Measurements from ENCODE around the gene LIME1. TPM values are rescaled to one million over a fixed set of nuclear protein-coding genes. Genes with fewer than 3 reads are reported as not detected.

Gene LIME1
- total and polyA plus RNA-seq, 8 donors: 2.6 to 46.6 (median 3.5) TPM

DNA sequence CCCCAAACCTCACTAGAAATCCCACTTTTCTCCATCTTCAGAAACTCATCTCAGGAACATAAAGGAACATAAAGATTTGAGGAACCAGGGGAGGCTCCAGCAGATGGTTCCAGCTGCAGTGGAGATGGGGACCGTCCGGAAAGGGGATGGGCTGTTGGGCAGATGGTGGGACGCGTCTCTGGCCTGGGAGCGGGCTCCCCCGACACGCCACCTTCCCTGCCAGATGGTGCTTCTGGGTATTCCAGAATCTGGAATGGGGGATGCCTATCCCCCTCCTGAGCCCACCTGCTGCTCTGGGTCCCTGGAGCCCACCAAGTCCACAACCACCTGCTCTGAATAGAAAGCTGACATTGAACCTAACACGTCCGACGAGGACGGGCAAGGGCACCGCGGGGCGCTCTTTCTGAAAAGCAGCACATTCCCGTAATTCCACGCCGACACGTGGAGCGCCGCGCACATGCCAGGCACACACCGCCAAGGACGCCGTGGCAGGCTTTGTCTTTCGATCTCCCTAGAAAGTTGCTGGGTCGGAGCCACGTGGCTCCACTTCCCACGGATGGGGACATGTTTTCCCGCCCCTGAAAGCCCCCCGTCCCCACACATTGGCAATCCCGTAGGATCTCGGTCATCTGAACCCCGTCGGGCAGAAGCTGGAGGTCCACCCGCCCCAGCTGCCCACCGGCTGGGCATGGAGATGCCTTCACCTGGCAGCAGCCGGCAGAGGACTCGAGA, 30.4 kb downstream of the LIME1 start:
- H3K4me1 ChIP-seq: no peaks in the 10 kb centered on the region
- intact Hi-C loops (cut with DNase I): no loop called here
- no peak overlapping the region for H3K4me3 ChIP-seq
- no peaks in the 10 kb centered on the region for H3K27me3 ChIP-seq
- TF ChIP-seq CTCF (IDR thresholded peaks at IDR 0.05): no peak
- no peaks in the 10 kb centered on the region for H3K36me3 ChIP-seq
- DNase-seq (peak in 1 of 6 donors; percentile 32), FAIRE-seq (no peak), ATAC-seq (no peak)
- no peak overlapping the region for H3K27ac ChIP-seq
- H3K9me3 ChIP-seq: no peaks in the 10 kb centered on the region
- WGBS, 2 donors: 94% methylated on average over 38 of the region's 38 CpGs

- no peak for TF ChIP-seq CTCF (IDR thresholded peaks at IDR 0.05)
- H3K4me3 ChIP-seq: no peak overlapping the region
- 85 to 87% methylated on average over 17 to 18 of the region's 18 CpGs for WGBS, 2 donors
- ATAC-seq (no peak), FAIRE-seq (no peak), DNase-seq (peak in 1 of 6 donors; percentile 60)
- no peak overlapping the region for H3K27ac ChIP-seq
- intact Hi-C loops (cut with DNase I): no loop called here
- no peaks in the 10 kb centered on the region for H3K9me3 ChIP-seq
- no peaks in the 10 kb centered on the region for H3K27me3 ChIP-seq
- no peaks in the 10 kb centered on the region for H3K4me1 ChIP-seq
- no peaks in the 10 kb centered on the region for H3K36me3 ChIP-seq
Observed at GRCh38 chr20:63767456-63767855, 31.0 kb downstream of the LIME1 start.

DNA sequence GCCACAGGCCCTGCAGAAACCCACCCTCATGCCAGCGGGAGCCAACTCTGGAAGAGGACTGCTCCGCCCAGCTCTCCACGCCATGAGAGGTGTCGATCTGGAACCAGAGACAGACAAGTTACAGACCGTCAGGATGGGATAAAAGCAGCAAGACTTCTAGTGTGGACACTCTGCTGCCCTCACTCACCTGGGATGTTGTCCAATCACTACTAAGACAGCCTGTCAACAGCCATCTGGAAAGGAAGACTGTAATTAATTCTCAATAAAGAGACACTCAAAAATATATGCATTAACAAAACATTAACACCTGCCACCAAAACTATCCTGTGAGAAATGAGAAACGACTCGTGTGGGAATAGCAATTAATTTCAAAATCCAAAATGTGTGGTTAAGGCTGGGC, 31.4 kb downstream of the LIME1 start:
- FAIRE-seq (no peak), ATAC-seq (no peak)
- WGBS, 2 donors: 83 to 93% methylated on average over 7 of the region's 7 CpGs

GRCh38 chr20:63768591-63769515, 32.4 kb downstream of the LIME1 start:
- Histone ChIP-seq H3K4me3 (no peak overlapping the region), H3K9me3 (no peaks in the 10 kb centered on the region), H3K27me3 (no peaks in the 10 kb centered on the region), H3K4me1 (no peaks in the 10 kb centered on the region), H3K27ac (no peak overlapping the region), H3K36me3 (no peaks in the 10 kb centered on the region)
- DNase-seq (peak in 1 of 6 donors; percentile 45), FAIRE-seq (no peak), ATAC-seq (no peak)
- TF ChIP-seq CTCF (IDR thresholded peaks at IDR 0.05): no peak
- intact Hi-C loops (cut with DNase I): no loop called here
- WGBS, 2 donors: 89 to 92% methylated on average over 26 of the region's 26 CpGs

More for the DNA sequence above, 31.4 kb downstream of the LIME1 start:
- Histone ChIP-seq H3K9me3 (no peaks in the 10 kb centered on the region), H3K27me3 (no peaks in the 10 kb centered on the region), H3K36me3 (no peaks in the 10 kb centered on the region), H3K27ac (no peak overlapping the region), H3K4me1 (no peaks in the 10 kb centered on the region), H3K4me3 (no peak overlapping the region)
- intact Hi-C loops (cut with DNase I): no loop called here
- no peak for DNase-seq
- TF ChIP-seq CTCF (IDR thresholded peaks at IDR 0.05): no peak
